Progenitor cell of endocrine pancreas (in vitro differentiated cells): Measurements from ENCODE around the gene GRK5. TPM values are rescaled to one million over a fixed set of nuclear protein-coding genes. Genes with fewer than 3 reads are reported as not detected.
A peak's percentile ranks its signal among the peaks of the same experiment; 100 is the strongest.

Source experiments
- DNase-seq: peaks from one replicate; pipeline ENCODE4 v3.0.0; 2021; ENCODE audit warnings: low spot score; ENCODE audit not compliant: unreplicated experiment
- H3K27ac Mint-ChIP-seq: 2 replicates; pipeline ENCODE4 v1.8.0; 2021; ENCODE audit warnings: mild to moderate bottlenecking, moderate library complexity, mixed read lengths
- H3K27me3 Mint-ChIP-seq: 2 replicates; pipeline ENCODE4 v1.8.0; 2021; ENCODE audit warnings: mixed read lengths
- H3K36me3 Mint-ChIP-seq: 2 replicates; pipeline ENCODE4 v1.8.0; 2022; ENCODE audit warnings: mixed read lengths; ENCODE audit not compliant: insufficient read depth
- H3K4me1 Mint-ChIP-seq: 2 replicates; pipeline ENCODE4 v1.8.0; 2021; ENCODE audit warnings: low read depth, mixed read lengths
- H3K4me3 Mint-ChIP-seq: 2 replicates; pipeline ENCODE4 v1.8.0; 2021; ENCODE audit warnings: low read depth, mild to moderate bottlenecking, moderate library complexity, mixed read lengths
- H3K9me3 Mint-ChIP-seq: 2 replicates; pipeline ENCODE4 v1.8.0; 2021; ENCODE audit warnings: low read depth, mixed read lengths
- total RNA-seq: library from RNA; stranded (reverse); gene quantifications from 2 replicates; pipeline ENCODE4 v1.2.1, GENCODE V29; 2021
- TF ChIP-seq, protein P1 (sequence below): fragments of 200-600 bp; sonication (generic); IDR thresholded peaks from one replicate; pipeline ENCODE4 v1.5.0; 2021; ENCODE audit warnings: antibody characterized with exemption, mild to moderate bottlenecking; ENCODE audit not compliant: unreplicated experiment

Gene GRK5
- total RNA-seq, 1 donor from 2014 or later: 21.6 TPM

DNA sequence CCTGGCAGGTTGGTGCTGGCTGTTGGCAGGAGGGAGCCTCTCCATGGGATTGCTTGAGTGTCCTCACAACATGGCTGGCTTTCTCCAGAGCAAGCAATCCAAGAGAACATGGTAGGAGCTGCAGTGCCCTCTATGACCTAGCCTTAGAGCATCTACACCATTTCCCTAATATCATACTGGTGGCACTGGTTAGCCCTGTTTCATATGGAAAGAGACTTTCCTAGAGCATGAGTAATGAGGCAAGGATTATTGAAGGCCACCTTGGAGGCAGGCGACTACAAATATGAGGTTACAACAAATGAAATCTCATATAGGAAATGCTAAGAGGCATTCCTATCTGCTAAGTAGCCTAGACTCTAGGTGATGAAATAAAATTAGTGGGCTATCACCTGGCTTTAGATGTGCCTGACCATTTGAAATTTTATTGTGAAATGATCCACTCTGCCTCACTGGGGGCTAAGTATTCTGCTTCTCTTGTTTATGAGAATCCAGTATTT is 181.5 kb downstream of the GRK5 start:
- Mint-ChIP-seq H3K27me3 (no peaks in the 10 kb centered on the region), H3K27ac (no peak overlapping the region), H3K4me1 (no peaks in the 10 kb centered on the region), H3K4me3 (no peak overlapping the region), H3K36me3 (peaks cover 9% of the 10 kb centered on the region), H3K9me3 (peaks cover 3% of the 10 kb centered on the region)
- TF ChIP-seq, protein P1, sequence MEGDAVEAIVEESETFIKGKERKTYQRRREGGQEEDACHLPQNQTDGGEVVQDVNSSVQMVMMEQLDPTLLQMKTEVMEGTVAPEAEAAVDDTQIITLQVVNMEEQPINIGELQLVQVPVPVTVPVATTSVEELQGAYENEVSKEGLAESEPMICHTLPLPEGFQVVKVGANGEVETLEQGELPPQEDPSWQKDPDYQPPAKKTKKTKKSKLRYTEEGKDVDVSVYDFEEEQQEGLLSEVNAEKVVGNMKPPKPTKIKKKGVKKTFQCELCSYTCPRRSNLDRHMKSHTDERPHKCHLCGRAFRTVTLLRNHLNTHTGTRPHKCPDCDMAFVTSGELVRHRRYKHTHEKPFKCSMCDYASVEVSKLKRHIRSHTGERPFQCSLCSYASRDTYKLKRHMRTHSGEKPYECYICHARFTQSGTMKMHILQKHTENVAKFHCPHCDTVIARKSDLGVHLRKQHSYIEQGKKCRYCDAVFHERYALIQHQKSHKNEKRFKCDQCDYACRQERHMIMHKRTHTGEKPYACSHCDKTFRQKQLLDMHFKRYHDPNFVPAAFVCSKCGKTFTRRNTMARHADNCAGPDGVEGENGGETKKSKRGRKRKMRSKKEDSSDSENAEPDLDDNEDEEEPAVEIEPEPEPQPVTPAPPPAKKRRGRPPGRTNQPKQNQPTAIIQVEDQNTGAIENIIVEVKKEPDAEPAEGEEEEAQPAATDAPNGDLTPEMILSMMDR: no peak
- DNase-seq: no peak

DNA sequence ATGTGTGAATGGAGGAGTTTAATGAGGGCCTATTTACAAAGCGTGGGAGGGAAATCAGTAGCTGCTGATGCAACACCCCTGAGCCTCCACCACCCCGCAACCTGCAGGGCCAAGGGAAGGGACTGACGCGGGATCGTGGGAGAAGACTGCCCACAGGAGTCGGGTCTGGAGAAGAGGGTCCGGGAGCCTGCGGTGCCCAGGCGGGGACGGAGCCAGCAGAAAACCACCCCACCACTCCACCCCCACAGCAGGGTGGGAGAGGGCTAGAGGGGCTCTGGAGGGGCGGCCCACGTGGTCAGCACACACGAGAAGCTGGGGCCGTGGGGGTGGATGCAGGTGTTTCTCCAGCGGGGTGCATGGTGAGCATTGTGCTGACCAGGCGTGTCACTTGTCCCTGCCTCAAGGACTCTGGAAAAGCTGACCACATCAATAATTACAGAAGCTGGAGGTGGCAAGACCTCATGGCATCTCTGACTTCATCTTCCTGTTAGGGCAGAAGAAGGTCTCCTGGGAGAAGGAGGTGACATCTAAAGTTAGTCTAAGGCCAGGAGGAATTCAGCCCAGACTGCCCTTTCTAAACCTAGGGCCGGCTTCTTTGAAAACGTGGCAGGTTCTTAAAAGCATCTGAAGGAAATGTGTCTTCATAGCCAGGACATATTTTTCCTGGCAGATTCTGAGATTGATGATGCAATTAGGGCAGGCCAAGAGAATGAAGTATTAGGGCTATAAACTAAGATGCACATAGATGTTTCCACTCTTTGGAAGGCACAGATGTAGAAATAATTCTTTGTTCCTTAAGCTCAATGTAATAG is 184.3 kb downstream of the GRK5 start:
- H3K27ac Mint-ChIP-seq: no peak overlapping the region
- no peaks in the 10 kb centered on the region for H3K27me3 Mint-ChIP-seq
- TF ChIP-seq, protein P1: no peak
- H3K9me3 Mint-ChIP-seq: no peaks in the 10 kb centered on the region
- no peak for DNase-seq
- peaks cover 2% of the 10 kb centered on the region for H3K36me3 Mint-ChIP-seq
- no peaks in the 10 kb centered on the region for H3K4me1 Mint-ChIP-seq
- no peak overlapping the region for H3K4me3 Mint-ChIP-seq

DNA sequence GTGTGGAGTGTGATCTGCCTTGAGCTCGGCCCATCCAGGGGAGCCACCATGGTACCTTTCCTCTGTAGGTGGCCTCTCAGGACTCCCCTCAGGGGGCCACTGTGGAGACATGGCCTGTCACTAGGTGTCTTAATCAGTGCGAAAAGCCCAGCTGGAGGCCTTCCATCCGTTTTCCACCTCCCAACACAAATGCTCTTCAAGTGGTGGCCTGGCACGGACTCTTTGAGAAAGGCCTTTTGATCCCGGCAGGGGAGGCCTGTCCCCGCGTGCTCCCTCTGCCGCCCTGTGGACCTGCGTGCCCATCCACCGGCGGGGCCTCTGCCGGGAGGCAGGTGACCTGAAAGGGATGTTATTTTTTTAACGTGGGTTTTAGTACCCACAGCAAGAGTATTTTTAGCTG is 185.6 kb downstream of the GRK5 start:
- TF ChIP-seq, protein P1: no peak
- Mint-ChIP-seq H3K4me1 (no peaks in the 10 kb centered on the region), H3K27ac (no peak overlapping the region), H3K27me3 (no peaks in the 10 kb centered on the region), H3K4me3 (no peak overlapping the region), H3K9me3 (no peaks in the 10 kb centered on the region), H3K36me3 (no peaks in the 10 kb centered on the region)
- no peak for DNase-seq

DNA sequence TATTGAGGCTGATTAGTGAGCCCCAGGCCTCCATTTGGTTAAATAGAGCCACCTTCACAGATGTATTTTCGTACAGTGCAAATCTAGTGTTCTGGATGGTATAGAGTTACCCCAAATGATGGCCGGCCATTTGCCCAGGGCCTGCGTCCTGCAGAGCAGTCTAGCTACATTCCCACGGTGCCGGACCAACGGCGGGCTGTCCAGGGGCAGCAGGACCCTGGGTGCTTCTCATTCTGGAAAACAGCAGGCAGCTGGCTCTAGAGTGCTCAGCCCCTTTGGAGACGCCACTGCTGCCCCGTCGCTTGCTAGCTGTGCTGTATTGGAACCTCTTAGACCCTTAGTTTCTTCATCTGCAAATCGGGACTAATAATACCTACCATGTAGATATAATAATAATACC is 186.1 kb downstream of the GRK5 start:
- TF ChIP-seq, protein P1: no peak
- no peak for DNase-seq
- Mint-ChIP-seq H3K9me3 (no peaks in the 10 kb centered on the region), H3K27me3 (no peaks in the 10 kb centered on the region), H3K36me3 (no peaks in the 10 kb centered on the region), H3K4me1 (no peaks in the 10 kb centered on the region), H3K4me3 (no peak overlapping the region), H3K27ac (peak overlapping the region; percentile 54)

DNA sequence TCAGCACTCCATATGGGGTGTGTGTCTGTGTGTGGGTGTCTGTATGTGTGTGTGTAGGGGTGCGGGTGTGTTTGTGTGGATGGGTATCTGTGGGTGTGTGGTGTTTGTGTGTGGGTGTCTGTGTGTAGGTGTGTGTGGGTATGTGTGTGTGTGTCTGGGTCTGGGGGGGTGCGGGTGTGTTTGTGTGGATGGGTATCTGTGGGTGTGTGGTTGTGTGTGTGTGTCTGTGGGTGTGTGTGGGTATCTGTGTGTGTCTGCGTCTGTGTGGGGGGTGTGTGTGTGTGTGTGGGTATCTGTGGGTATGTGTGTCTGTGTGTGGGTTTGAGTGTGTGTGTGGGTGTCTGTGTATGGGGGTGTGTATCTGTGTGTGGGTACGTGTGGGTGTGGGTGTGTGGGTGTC is 186.5 kb downstream of the GRK5 start:
- TF ChIP-seq, protein P1: no peak
- Mint-ChIP-seq H3K36me3 (no peaks in the 10 kb centered on the region), H3K4me3 (no peak overlapping the region), H3K9me3 (no peaks in the 10 kb centered on the region), H3K27ac (peak overlapping the region; percentile 54), H3K27me3 (no peaks in the 10 kb centered on the region), H3K4me1 (no peaks in the 10 kb centered on the region)
- no peak for DNase-seq
